Stimulated activated naive CD8-positive, alpha-beta T cell treated with anti-CD3 and anti-CD28 coated beads, Interleukin-15, Interleukin-2, amounts not matched to agents 100 ng/mL and 50 ng/mL, for 24 hours (primary cell): ENCODE results near the gene LPGAT1.

ENCODE experiments used
- H3K27ac Mint-ChIP-seq: one replicate; pipeline ENCODE4 v1.8.0; 2021; ENCODE audit warnings: mild to moderate bottlenecking, mixed read lengths
- H3K27me3 Mint-ChIP-seq: one replicate; pipeline ENCODE4 v1.8.0; 2021; ENCODE audit warnings: mixed read lengths
- H3K36me3 Mint-ChIP-seq: one replicate; pipeline ENCODE4 v1.8.0; 2021; ENCODE audit warnings: low read depth, mixed read lengths
- H3K4me1 Mint-ChIP-seq: one replicate; pipeline ENCODE4 v1.8.0; 2021; ENCODE audit warnings: low read depth, mixed read lengths
- H3K4me3 Mint-ChIP-seq: one replicate; pipeline ENCODE4 v1.8.0; 2021; ENCODE audit warnings: mild to moderate bottlenecking, mixed read lengths
- H3K9me3 Mint-ChIP-seq: one replicate; pipeline ENCODE4 v1.8.0; 2021; ENCODE audit warnings: mixed read lengths

LPGAT1 gene

DNA sequence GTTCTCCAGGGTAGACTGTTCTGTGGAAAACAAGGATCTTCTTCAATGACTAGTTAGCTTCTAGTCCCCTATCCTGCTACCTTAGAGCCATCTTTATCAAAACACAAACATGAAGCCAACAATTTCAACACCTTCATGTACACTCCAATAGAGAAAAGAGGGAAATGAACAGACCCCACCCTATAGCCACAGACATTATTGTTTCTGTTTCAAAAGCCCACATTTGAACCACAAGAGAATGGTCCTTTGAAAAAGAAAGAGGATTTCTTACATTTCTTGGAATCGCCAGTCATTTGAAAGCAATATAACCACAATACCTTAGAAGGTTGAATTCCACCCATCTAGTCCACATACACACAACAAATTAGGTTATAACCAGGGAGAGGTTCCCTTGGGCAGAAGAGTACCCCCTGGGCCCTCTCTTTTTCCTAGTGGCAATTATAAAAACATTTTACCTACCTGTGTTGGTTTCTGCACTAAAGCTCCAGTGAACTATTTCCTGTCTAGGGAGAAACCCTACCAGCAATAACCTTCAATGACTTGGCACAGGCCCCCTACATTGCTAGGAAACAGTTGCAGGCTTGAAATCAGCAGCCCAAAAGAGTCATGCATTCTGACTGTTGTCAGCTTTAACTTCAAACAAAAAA is 2.7 kb upstream of the LPGAT1 start:
- Mint-ChIP-seq H3K4me3 (peak overlapping the region; percentile 31), H3K27ac (peak overlapping the region; percentile 50), H3K4me1 (peaks cover 54% of the 10 kb centered on the region), H3K27me3 (no peaks in the 10 kb centered on the region), H3K9me3 (no peaks in the 10 kb centered on the region), H3K36me3 (no peaks in the 10 kb centered on the region)

DNA sequence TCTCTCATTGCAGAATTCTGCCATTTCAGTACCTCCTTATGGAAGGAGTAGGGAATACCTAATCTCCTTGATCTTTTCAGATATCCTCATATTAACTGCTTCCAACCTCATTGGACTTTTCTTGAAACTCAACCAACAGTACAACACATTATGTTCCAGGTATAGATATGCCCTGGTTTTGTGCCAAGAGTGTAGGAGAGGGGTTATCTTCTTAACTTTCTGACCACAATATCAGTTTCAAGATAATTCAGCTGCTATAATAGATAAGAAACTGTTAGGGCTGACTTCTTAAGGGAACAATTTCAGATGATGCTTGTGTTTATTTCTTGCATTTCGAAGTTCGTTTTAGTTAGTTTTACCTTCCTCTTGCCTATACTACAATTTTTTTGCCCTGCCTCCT is 2.1 kb upstream of the LPGAT1 start:
- Mint-ChIP-seq H3K9me3 (no peaks in the 10 kb centered on the region), H3K27me3 (no peaks in the 10 kb centered on the region), H3K4me1 (peaks cover 60% of the 10 kb centered on the region), H3K4me3 (peak overlapping the region; percentile 21), H3K36me3 (no peaks in the 10 kb centered on the region), H3K27ac (peak overlapping the region; percentile 50)

DNA sequence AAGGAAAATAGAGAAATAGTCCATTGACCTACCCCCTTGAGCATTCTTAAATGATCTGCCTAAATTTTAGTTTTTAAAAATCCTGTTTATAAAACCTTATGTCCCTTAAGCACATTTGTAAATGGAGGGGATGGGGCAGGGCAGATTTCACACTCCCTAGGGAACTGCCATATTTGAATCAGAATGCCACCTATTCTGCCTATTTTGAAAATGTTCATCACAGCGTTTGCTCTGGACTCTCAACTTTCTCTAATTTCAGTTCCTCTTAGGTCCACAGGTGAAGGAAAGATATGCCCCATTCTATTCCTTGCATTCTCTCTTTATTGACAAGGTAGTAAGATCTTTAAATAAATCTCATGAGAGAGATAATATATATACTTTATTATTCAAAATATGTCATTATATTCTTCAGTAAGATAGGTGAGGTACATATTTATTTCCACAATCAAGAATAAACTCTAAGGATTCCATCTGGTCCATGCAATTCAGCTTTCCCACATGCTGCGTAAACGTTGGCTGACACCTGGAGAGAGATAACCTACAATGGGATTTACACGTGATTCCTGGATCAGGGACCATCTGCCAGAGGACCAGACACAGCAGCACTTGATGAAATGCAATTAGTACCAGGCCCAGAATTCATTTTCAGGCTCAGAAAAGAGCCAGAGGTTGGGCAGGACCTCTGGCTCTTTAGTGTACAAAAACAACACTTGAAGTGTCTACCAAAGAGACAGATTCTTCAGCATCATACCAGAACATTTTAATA is 1.2 kb upstream of the LPGAT1 start:
- H3K4me3 Mint-ChIP-seq = peak overlapping the region; percentile 81
- H3K9me3 Mint-ChIP-seq = no peaks in the 10 kb centered on the region
- H3K27ac Mint-ChIP-seq = peak overlapping the region; percentile 79
- peaks cover 67% of the 10 kb centered on the region for H3K4me1 Mint-ChIP-seq
- H3K36me3 Mint-ChIP-seq = no peaks in the 10 kb centered on the region
- H3K27me3 Mint-ChIP-seq = no peaks in the 10 kb centered on the region

DNA sequence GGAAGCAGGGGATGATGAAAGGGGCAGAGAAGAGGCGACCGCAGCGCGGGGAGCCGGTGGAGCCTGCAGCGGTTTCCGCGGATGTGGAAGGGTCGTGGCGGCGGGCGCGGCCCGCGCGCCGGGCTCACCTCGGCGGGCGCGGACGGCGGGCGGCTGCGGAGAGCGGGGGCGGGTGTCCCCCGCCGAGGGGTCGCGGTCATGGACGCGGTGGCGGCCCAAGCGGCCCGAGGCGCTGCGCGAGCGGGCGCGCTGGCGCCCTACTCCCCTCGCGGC is 572 bp downstream of the LPGAT1 start:
- no peaks in the 10 kb centered on the region for H3K27me3 Mint-ChIP-seq
- peak overlapping the region; percentile 85 for H3K4me3 Mint-ChIP-seq
- H3K36me3 Mint-ChIP-seq = no peaks in the 10 kb centered on the region
- no peaks in the 10 kb centered on the region for H3K9me3 Mint-ChIP-seq
- H3K27ac Mint-ChIP-seq = peak overlapping the region; percentile 89
- peaks cover 67% of the 10 kb centered on the region for H3K4me1 Mint-ChIP-seq

DNA sequence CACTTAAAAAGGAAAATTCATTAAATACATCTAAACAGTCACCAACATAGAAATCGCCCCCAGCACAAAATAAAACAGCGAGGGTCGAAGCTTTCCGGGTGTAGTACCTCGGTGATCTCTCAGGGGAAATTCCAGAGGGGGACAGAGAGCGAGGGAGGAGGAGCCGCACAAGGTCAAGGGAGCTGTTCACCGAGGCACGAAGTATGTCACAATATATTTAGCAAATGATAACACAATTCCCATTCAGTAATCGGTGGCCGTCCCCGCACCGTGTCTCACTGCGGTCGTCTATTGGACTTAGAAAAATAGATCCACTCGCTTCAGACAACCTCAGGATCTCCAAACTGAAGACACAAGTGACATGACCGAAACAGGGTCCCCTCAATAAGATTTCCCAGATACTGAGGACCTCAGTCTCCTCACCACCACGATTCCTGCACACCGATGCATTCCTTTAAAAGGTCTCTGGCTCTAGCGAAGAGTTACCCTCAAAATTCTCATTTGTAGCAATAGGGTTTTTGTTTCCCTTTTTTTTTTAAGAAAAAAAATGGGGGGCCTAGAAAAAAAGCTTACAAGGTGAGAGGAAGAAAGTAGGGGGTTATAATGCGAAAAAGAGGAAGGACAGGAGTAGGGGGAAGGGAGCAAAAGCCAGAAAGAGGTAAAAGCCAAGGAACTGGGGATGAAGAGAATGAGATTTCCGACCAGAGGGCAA is 1.1 kb downstream of the LPGAT1 start:
- Mint-ChIP-seq H3K36me3 (no peaks in the 10 kb centered on the region), H3K9me3 (no peaks in the 10 kb centered on the region), H3K4me3 (peak overlapping the region; percentile 85), H3K4me1 (peaks cover 65% of the 10 kb centered on the region), H3K27me3 (no peaks in the 10 kb centered on the region), H3K27ac (peak overlapping the region; percentile 89)

DNA sequence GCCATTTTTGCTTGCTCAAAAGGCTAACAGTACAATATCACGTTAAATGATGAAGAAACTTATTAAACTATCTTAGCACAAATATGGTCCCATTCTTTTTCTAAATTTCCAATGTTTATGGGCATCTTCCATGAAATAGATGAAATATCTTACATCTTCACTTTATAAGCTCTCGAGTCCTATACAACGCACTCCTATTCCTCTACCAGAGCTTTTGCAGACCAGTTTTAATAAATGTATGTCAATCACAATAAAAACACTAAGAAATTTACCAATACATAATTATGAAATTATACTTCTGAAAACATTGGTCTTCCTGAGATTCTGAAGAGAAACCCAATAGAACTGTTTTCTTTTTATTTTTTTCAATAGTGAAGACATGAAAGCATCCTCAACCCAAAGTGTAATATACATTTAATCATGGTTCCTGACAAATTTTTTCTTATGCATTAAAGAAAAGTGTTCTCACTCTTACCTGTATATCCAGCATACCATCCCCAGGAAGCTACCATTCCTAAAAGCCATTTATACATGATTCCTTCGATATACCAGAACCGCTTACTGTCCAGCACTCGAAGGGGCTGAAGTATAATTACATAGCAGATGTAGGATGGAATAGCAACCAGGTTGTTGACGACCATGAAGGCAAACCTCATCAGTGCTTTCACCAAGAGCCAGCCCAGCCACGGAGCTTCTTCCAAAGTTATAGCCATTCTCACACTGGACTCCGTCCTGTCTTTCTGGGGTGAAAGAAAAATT is 1.8 kb downstream of the LPGAT1 start:
- Mint-ChIP-seq H3K27me3 (no peaks in the 10 kb centered on the region), H3K4me1 (peaks cover 58% of the 10 kb centered on the region), H3K9me3 (no peaks in the 10 kb centered on the region), H3K36me3 (no peaks in the 10 kb centered on the region), H3K27ac (no peak overlapping the region), H3K4me3 (peak overlapping the region; percentile 85)

DNA sequence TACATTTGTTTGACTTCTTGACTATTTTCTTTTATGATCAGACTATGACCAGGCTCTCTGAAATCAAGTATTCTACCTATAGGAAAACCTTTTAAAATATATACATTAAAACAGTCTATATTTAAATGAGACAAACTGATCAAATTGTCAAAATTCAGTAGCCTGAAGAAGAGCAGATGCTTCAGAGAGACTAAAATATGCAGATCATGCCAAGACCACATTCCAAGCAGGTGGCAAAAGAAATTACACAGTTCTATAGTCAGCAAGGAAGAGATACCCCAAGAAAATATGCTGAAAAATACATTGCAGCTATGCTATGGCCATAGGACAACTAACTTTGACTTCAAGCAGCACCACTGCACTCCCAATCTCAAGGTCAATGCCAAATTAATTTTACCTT is 3.5 kb downstream of the LPGAT1 start:
- H3K4me3 Mint-ChIP-seq = no peak overlapping the region
- no peaks in the 10 kb centered on the region for H3K27me3 Mint-ChIP-seq
- H3K4me1 Mint-ChIP-seq = peaks cover 47% of the 10 kb centered on the region
- H3K36me3 Mint-ChIP-seq = no peaks in the 10 kb centered on the region
- H3K27ac Mint-ChIP-seq = no peak overlapping the region
- H3K9me3 Mint-ChIP-seq = no peaks in the 10 kb centered on the region

DNA sequence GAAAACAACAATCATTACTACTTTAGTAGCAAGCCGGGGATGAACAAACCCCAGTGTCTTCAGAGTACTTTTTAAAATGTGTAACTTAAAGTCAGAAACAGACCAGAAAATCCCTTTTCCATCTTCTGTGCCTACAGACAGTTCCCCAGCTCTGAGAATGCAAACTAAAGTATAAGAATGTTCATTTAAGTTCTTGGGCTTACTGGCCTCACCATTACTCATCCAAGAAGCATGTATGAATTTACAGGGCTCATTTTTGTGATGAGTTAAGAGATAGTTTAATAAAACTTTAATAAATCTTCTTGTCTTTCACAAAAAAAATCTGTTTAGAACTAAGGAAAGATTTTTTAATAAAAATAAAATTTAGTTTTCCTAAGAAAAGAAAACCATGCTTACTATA is 4.6 kb downstream of the LPGAT1 start:
- H3K27ac Mint-ChIP-seq = no peak overlapping the region
- H3K9me3 Mint-ChIP-seq = no peaks in the 10 kb centered on the region
- H3K4me3 Mint-ChIP-seq = no peak overlapping the region
- no peaks in the 10 kb centered on the region for H3K27me3 Mint-ChIP-seq
- peaks cover 36% of the 10 kb centered on the region for H3K4me1 Mint-ChIP-seq
- H3K36me3 Mint-ChIP-seq = peaks cover 7% of the 10 kb centered on the region

DNA sequence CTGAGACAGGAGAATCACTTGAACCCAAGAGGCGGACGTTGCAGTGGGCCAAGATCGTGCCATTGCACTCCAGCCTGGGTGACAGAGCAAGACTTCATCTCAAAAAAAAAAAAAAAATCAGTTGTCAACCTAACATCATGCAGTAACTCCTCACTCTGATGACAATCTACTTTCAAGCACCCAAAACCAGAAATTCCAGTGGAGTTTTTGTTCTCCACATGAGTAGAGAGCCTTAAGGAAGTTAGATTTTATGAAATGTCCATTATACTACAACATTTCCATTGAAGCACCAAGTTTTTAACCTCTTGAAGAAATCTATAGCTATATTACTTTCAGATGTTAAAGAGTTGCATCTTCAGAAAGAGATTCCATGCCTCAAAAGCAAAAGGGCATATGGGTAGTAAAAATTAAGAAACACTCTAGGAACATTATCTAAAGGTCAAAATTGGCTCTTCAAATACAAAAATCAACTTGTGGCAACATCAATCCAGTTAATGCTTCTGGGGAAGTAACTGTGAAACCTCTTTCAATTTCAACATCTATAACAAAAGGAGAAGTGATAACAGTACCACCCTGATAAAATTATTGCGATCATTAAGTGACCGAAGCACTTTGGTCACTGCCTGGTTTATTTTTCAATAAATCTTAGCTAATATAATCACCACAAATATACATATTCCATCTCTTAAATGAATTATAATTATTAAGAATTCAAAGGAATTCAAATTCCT is 7.7 kb downstream of the LPGAT1 start:
- Mint-ChIP-seq H3K4me3 (no peak overlapping the region), H3K27ac (no peak overlapping the region), H3K9me3 (no peaks in the 10 kb centered on the region), H3K36me3 (peaks cover 18% of the 10 kb centered on the region), H3K4me1 (peaks cover 15% of the 10 kb centered on the region), H3K27me3 (no peaks in the 10 kb centered on the region)

DNA sequence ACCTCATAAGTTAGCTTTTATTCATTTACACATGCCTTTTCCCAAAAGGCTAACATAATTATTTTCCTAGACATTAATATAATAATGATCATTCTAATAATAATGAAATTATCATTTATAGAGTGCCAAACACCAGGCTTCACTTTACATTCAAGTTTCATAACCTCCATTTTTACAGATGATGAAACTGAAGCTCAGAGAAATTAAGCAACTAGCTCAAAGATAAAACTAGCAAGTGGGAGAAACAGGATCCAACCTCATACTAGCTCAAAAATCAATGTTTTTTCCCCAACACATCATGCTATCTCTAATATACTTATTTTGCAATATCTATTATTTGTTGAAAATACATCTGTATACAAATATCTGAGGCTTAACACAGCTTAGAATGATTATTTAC is 14.0 kb downstream of the LPGAT1 start:
- Mint-ChIP-seq H3K9me3 (no peaks in the 10 kb centered on the region), H3K27ac (no peak overlapping the region), H3K4me3 (no peak overlapping the region), H3K4me1 (no peaks in the 10 kb centered on the region), H3K27me3 (no peaks in the 10 kb centered on the region), H3K36me3 (peaks cover 18% of the 10 kb centered on the region)

DNA sequence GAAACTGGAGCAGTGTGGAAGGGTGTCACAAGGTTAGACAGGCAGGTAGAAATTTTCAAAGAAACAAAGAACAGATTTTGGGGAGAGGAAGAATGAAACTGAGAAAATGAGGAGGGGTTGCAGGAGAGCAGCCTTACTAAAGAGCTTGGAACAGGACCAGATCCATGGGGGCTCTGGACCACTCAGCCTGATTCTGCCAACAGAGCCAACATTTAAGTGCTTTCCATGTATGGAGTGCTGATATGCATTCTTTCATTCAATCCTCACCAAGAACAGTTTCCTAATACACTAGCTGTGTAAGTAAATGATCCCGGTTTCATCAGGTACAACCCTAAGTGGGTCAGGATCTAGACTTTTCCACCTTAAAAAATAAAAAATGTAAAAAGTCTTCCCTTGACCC is 16.2 kb downstream of the LPGAT1 start:
- H3K36me3 Mint-ChIP-seq = peaks cover 18% of the 10 kb centered on the region
- peaks cover 4% of the 10 kb centered on the region for H3K9me3 Mint-ChIP-seq
- no peaks in the 10 kb centered on the region for H3K4me1 Mint-ChIP-seq
- H3K4me3 Mint-ChIP-seq = no peak overlapping the region
- H3K27ac Mint-ChIP-seq = no peak overlapping the region
- no peaks in the 10 kb centered on the region for H3K27me3 Mint-ChIP-seq

DNA sequence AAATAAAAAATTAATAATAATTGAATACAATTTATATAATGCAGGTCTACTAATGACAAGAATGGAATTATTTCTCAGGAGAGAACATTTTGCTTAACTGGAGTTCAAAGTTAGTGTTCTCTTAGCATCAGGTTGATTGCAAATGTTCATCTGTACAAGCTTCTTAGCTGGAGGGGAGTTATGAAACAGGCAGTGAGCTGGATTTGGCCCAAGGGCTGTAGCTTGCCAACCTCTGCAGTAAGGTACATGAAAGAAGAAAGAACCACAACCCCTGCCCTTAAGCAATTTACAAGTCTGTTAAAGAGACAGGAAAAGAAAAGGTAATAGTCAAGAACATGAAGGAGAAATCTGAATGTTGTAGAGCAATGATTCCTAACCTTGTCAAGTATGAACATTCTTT is 17.0 kb downstream of the LPGAT1 start:
- Mint-ChIP-seq H3K27me3 (no peaks in the 10 kb centered on the region), H3K4me1 (no peaks in the 10 kb centered on the region), H3K36me3 (peaks cover 22% of the 10 kb centered on the region), H3K9me3 (peaks cover 6% of the 10 kb centered on the region), H3K27ac (no peak overlapping the region), H3K4me3 (no peak overlapping the region)

DNA sequence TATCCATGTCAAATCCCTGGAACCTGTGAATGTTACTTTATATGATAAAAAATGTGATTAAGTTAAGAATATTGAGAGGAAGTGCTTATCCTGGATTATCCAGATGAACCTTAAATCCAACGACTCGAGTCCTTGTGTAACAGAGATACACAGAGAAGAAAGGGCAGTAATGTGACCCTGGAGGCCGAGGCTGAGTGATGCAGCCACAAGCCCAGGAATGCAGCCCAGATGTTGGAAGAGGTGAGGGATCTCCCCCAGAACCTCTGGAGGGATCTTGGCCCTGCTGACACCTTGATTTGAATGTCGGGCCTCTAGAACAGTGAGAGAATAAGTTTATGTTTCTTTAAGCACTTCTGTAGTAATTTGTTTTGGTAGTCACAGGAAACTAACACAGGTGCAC is 18.0 kb downstream of the LPGAT1 start:
- Mint-ChIP-seq H3K9me3 (peaks cover 6% of the 10 kb centered on the region), H3K36me3 (peaks cover 28% of the 10 kb centered on the region), H3K27ac (no peak overlapping the region), H3K4me1 (no peaks in the 10 kb centered on the region), H3K27me3 (no peaks in the 10 kb centered on the region), H3K4me3 (no peak overlapping the region)

DNA sequence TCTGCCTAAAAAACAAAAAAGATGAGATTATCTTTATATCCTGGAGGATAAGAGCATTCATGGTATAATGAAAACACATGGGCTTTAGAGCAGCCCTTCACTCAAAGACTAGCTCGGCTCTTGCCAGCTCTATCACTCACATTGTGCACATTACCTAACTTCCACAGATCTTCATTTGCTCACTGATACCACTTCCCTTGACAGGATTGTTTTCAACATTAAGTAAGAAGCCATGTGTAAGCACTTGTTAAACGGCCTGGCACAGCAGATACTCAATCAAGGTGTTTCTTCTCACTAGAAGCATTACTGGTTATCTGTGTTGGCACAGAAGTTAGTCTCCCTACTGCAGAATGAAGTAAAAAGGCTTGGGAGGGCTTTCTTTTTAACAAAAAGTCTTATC is 18.7 kb downstream of the LPGAT1 start:
- no peaks in the 10 kb centered on the region for H3K4me1 Mint-ChIP-seq
- H3K9me3 Mint-ChIP-seq = peaks cover 6% of the 10 kb centered on the region
- H3K27ac Mint-ChIP-seq = no peak overlapping the region
- no peak overlapping the region for H3K4me3 Mint-ChIP-seq
- no peaks in the 10 kb centered on the region for H3K27me3 Mint-ChIP-seq
- peaks cover 35% of the 10 kb centered on the region for H3K36me3 Mint-ChIP-seq
